Stimulated activated CD8-positive, alpha-beta memory T cell treated with anti-CD3 and anti-CD28 coated beads, Interleukin-15, amount 100 ng/mL, for 24 hours (primary cell): Measurements from ENCODE around the gene PDZD2.
"Not testable (repeated sequence)": the region's sequence is repeated elsewhere in the genome, so short reads cannot be mapped to it uniquely, and the experiment has no call there.

Experiments
- DNase-seq: peaks from one replicate; pipeline ENCODE4 v3.0.0-alpha.2; 2020; ENCODE audit warnings: low read depth

PDZD2 gene

GRCh38 chr5:31733371-31733770 lies 94.4 kb downstream of the PDZD2 start:
- DNase-seq: no peak

GRCh38 chr5:31736127-31736526 lies 97.2 kb downstream of the PDZD2 start:
- DNase-seq: no peak

DNA sequence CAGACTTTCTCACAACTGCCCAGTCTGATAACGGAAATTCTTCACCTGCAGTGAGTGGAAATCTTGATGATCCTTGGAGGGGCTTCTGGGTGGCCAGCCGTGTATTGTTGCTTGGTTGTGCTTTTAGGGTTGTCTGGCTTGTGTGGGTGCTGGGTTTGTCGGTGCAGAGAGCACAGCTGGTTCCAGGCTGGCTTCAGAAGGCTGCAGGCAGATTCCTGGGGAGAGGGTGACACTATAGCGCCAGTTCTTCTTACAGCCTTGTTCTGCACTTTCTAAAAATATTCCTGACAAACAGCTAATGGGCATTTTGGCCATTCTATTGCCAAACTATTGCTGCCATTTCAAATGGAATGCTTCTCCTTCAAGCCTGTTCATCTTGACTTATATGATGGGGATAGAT lies 99.3 kb downstream of the PDZD2 start:
- DNase-seq: no peak

DNA sequence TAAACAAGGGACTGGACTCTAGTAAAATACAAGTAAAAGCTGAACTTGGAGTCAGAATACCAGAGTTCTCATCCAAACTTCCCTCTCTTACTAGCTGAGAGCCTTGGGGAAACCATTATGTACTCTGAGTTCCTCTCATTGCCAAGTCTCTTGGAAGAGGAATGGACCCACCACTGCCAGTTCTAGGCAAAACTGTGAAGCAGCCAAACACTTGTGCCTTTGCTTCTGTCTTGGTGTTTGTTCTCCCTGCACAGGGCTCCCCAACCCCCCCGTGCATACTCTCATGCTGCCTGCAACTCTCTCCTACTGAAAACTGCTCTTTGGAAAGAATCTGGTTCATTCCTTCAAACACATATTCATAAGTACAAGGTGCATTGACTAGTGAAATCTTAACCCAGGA lies 102.6 kb downstream of the PDZD2 start:
- no peak for DNase-seq

DNA sequence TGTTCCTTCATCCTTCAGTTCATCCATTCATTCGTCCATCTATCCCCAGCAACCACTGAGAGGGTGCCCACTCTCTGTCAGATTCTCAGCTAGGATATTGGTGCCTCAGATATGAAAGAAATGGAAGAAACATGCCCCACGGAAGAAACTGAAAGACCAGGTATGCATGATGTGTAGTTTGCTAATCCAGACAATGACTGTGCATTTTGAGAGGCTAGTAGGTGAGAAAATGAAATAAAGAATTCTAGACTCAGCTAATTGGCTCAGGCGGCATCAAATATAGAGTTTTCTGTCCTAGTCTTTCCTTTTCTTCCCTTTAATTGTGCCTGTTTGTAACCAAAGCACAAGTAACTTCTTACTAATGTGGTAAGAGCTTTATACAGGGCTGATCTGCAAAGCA lies 104.7 kb downstream of the PDZD2 start:
- DNase-seq: no peak

- no peak for DNase-seq
These were observed 109.7 kb downstream of the PDZD2 start for GRCh38 chr5:31748458-31749172.

GRCh38 chr5:31750215-31750614 lies 111.3 kb downstream of the PDZD2 start:
- no peak for DNase-seq

- no peak for DNase-seq
These were observed 112.7 kb downstream of the PDZD2 start for GRCh38 chr5:31751610-31752009.

- DNase-seq: no peak
These were observed 114.9 kb downstream of the PDZD2 start for GRCh38 chr5:31753700-31754357.

DNA sequence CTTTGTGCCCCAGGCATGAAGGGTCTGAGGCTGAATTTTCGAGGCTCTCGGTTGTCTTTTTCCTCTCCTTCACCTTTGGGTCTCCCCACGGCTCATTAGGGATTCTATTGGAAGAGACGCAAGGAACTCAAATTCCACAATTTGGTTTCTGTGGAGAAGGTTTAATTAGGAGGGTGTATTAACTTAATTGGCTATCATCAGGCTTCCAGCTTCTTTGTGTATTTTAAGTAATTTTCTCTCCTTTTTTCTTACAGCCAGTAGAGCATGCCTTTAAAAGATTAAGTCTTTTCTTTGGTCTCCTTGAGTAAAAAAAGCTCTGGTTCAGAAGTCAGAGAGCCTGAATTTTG lies 115.4 kb downstream of the PDZD2 start:
- DNase-seq: no peak

GRCh38 chr5:31754741-31755675 lies 116.1 kb downstream of the PDZD2 start:
- DNase-seq: no peak

DNA sequence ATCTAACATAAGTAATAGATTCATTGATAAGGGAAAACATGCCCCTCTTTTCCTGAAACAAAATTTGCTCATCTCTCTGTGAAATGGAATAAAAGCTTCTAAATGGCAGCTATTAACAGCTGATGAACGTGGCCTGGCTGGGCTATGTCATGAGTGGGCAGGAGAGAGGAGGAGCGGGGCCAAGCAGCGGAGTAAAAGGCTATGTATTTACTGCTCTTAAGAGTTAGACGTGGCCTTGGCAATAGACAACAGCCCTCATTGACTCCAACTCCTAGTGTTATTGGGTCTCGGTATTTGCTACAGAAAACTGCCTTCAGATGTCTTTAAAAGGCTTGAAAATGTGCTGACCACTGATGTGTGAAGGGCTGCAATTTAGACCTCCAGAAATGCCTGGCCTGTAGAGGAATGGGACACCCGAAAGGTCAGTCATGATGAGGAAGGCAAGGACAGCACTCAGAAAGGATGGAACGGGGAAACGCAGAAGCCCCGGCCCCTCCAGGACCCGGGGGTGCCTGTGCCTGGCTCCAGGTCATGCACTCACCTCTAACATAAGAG lies 116.8 kb downstream of the PDZD2 start:
- no peak for DNase-seq

DNA sequence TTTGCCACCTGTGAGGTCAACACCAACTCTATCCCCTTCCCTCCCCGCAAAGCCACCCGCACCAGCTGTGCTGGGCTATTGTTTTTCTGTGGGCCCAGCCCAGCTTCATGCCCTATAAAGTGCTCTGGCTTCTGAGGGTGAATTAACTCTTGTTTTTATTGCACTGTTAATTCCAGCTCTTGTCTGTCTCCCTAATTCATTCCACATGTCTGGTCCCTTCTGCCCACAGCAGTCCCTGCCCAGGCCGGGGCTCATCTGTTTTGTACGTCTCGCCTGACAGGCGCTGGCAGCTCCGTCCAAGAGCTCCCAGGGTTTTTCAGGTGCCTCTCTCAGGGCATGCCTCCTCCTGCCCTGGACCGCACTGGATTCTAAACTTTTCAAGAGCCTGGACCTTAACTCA lies 118.9 kb downstream of the PDZD2 start:
- DNase-seq: no peak

- DNase-seq: no peak
These were observed 120.0 kb downstream of the PDZD2 start for GRCh38 chr5:31758803-31759425.

DNA sequence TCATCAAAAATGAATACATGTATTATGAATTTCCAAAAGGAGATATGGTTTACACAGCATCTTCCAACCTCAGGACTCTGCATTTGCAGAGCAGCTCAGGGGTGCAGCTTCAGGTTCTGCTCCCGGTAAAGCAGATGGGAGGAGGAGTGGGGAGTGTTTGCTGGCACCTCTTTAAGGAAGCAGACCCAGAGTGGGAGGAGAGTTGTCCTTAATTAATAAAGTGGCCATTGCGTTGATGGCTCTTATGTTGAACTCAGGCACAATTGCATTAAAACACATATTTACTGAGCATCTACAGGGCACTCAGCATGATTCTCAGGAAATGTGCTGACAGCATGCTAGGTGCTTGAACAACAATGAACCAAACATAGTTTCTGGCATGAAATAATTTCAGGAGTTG lies 121.0 kb downstream of the PDZD2 start:
- no peak for DNase-seq

DNA sequence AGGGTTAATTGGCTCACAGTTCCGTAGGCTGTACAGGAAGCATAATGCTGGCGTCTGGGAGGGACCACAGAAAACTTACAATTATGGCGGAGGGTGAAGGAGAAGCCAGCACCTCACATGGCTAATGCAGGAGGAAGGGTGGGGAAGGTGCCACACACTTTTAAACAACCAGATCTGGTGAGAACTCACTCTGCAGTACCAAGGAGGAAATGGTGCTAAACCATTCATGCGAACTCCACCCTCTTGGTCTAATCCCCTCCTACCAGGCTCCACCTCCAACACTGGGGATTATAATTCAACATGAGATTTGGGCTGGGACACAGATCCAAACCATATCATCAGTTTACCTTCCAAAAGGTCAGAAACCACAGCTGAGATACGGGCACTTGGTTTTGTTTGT lies 122.9 kb downstream of the PDZD2 start:
- DNase-seq: no peak

- DNase-seq: no peak
These were observed 124.5 kb downstream of the PDZD2 start for GRCh38 chr5:31763424-31763823.

GRCh38 chr5:31764687-31765086 lies 125.8 kb downstream of the PDZD2 start:
- not testable (repeated sequence) for DNase-seq

DNA sequence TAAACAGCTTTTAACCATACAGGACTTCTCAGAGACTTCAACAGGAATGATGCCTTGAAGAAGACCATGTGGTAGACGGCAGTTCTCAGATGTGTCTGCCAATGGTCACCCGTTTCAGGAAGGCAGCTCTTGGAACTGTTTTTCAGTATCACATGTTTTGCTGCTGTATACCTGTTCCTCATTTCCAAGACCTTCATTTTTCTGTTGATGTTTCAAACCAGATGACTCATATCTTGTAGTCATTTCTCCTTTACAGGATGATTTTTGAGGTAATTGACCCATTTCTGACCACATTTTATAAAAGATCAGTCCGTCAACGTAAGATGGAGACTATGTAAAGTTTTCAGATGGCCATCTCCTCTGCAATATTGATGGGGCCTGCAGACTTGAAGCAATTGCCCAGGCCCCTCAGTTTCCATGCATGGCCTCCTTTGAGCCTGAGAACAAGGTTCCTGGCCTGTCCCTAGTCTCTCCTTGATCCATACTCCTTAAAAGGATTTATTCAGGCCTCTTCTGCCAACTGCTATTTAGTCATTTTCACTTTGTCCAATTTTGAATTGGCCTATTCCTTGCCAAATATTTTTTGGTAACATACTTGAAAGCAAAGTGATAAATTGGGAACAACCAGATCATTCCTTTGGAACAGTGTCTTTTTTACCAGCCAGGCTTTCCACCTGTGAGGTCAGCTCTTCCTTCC lies 128.6 kb downstream of the PDZD2 start:
- no peak for DNase-seq

- no peak for DNase-seq
These were observed 129.1 kb downstream of the PDZD2 start for GRCh38 chr5:31768046-31768445.

- no peak for DNase-seq
These were observed 129.9 kb downstream of the PDZD2 start for GRCh38 chr5:31768784-31769183.

- DNase-seq: no peak
These were observed 130.6 kb downstream of the PDZD2 start for GRCh38 chr5:31769530-31769929.
